ENCODE measurements around the gene GNAT3.

DNA sequence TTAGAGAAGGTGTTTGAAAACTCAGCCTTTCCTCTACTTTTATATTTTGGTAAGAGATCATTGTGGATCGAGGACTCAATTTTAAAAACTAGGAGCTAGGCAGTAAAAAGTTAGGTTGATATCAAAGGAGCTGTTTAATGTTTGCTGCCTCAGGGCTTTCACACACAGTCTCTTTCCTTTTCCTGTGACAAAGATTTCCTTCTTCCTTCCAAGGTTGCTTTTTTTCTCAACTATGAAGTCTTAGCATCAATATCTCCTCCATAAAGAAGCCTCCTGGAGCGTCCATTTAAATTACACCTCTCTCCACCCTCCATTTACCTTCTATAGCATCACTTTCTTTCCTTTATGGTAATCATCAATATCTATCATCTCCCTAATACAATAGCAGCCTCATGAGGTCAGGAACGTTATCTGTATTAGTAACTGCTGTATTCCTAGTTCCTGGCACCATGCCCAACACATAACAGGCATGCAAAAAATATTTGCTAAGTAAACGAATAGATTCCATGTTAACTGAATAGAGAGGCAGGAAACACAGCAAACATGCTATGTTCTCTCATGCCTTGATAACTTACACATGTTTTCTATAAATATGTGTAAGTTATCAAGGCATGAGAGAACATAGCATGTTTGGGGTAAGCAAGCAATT lies 48.5 kb downstream of the GNAT3 start:
- TF ChIP-seq, protein P1, sequence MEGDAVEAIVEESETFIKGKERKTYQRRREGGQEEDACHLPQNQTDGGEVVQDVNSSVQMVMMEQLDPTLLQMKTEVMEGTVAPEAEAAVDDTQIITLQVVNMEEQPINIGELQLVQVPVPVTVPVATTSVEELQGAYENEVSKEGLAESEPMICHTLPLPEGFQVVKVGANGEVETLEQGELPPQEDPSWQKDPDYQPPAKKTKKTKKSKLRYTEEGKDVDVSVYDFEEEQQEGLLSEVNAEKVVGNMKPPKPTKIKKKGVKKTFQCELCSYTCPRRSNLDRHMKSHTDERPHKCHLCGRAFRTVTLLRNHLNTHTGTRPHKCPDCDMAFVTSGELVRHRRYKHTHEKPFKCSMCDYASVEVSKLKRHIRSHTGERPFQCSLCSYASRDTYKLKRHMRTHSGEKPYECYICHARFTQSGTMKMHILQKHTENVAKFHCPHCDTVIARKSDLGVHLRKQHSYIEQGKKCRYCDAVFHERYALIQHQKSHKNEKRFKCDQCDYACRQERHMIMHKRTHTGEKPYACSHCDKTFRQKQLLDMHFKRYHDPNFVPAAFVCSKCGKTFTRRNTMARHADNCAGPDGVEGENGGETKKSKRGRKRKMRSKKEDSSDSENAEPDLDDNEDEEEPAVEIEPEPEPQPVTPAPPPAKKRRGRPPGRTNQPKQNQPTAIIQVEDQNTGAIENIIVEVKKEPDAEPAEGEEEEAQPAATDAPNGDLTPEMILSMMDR (IDR thresholded peaks at IDR 0.05) = no peak
- TF ChIP-seq POLR2A (IDR thresholded peaks at IDR 0.05) = no peak

Data from uterus (tissue), 2 donors.